Measurements from ENCODE around the gene RTL10.

DNA sequence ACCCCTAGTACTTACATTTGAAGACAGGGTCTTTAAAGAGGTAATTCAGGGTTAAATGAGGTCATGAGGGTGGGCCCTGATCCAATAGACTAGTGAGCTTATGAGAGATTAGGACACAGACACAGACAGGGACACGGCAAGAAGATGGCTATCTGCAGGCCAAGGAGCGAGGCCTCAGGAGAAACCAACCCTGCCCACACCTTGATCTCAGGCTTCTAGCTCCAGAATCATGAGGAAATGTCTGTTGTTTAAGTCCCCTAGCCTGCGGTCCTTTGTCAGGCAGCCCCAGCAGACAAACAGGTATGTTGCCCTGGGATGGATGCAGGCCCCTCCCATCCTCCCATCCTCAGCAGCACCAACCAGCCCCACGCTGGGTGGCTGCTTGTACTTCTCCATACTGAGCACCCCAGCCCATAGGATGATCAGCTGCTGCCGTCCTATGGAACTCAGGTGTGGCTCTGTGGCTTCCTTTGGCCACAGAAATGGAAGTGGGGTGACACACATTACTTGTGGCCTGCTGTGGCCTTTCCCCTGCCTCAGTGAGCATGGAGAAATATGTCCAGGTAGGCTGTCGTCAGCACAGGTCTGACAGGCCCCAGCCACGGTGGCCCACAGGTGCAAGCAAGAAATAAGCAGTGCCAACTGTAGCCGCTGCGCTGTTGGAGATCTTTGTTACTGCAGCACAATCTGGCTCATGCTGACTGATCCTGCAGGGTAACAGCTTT is 7.9 kb downstream of the RTL10 start:
- TF ChIP-seq, protein P1, sequence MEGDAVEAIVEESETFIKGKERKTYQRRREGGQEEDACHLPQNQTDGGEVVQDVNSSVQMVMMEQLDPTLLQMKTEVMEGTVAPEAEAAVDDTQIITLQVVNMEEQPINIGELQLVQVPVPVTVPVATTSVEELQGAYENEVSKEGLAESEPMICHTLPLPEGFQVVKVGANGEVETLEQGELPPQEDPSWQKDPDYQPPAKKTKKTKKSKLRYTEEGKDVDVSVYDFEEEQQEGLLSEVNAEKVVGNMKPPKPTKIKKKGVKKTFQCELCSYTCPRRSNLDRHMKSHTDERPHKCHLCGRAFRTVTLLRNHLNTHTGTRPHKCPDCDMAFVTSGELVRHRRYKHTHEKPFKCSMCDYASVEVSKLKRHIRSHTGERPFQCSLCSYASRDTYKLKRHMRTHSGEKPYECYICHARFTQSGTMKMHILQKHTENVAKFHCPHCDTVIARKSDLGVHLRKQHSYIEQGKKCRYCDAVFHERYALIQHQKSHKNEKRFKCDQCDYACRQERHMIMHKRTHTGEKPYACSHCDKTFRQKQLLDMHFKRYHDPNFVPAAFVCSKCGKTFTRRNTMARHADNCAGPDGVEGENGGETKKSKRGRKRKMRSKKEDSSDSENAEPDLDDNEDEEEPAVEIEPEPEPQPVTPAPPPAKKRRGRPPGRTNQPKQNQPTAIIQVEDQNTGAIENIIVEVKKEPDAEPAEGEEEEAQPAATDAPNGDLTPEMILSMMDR (IDR thresholded peaks at IDR 0.05) = no peak
- TF ChIP-seq TCF7L2 (IDR thresholded peaks at IDR 0.05; ENCODE audit: low read depth, low read length) = no peak
- TF ChIP-seq, protein P2, sequence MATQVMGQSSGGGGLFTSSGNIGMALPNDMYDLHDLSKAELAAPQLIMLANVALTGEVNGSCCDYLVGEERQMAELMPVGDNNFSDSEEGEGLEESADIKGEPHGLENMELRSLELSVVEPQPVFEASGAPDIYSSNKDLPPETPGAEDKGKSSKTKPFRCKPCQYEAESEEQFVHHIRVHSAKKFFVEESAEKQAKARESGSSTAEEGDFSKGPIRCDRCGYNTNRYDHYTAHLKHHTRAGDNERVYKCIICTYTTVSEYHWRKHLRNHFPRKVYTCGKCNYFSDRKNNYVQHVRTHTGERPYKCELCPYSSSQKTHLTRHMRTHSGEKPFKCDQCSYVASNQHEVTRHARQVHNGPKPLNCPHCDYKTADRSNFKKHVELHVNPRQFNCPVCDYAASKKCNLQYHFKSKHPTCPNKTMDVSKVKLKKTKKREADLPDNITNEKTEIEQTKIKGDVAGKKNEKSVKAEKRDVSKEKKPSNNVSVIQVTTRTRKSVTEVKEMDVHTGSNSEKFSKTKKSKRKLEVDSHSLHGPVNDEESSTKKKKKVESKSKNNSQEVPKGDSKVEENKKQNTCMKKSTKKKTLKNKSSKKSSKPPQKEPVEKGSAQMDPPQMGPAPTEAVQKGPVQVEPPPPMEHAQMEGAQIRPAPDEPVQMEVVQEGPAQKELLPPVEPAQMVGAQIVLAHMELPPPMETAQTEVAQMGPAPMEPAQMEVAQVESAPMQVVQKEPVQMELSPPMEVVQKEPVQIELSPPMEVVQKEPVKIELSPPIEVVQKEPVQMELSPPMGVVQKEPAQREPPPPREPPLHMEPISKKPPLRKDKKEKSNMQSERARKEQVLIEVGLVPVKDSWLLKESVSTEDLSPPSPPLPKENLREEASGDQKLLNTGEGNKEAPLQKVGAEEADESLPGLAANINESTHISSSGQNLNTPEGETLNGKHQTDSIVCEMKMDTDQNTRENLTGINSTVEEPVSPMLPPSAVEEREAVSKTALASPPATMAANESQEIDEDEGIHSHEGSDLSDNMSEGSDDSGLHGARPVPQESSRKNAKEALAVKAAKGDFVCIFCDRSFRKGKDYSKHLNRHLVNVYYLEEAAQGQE (IDR thresholded peaks at IDR 0.05; ENCODE audit: insufficient read depth in 1 of 2, low read depth in 2 of 2, low read length in 1 of 2) = no peak
